Cerebellar cortex (tissue), 1 donor: Measurements from ENCODE around the gene PATL1.
"Not testable (repeated sequence)": the region's sequence is repeated elsewhere in the genome, so short reads cannot be mapped to it uniquely, and the experiment has no call there.

ENCODE experiments used
- DNase-seq: peaks from one replicate; pipeline ENCODE4 v3.0.0-alpha.2; 2015; ENCODE audit warnings: low spot score

The PATL1 gene

GRCh38 chr11:59668950-59669610, at the start of gene PATL1:
TSS of gene PATL1 (minus strand) at chr11:59669037. CDS start at chr11:59668895, 142 bp downstream.
- DNase-seq = peak; percentile 99

- DNase-seq = no peak
These were observed 47.2 kb upstream of the PATL1 start for GRCh38 chr11:59716051-59716450.

- DNase-seq = no peak
These were observed 44.9 kb upstream of the PATL1 start, which contains the start of gene OR10V1 for GRCh38 chr11:59713745-59714144. TSS of gene OR10V1 (minus strand) at chr11:59713845. CDS start at chr11:59713845, 0 bp downstream.

- DNase-seq = no peak
These were observed 41.5 kb upstream of the PATL1 start for GRCh38 chr11:59710136-59710847.

GRCh38 chr11:59708537-59708936, 39.7 kb upstream of the PATL1 start:
- DNase-seq = no peak

- no peak for DNase-seq
These were observed 38.5 kb upstream of the PATL1 start for GRCh38 chr11:59707371-59707770.

- DNase-seq = no peak
These were observed 37.9 kb upstream of the PATL1 start for GRCh38 chr11:59706518-59707285.

GRCh38 chr11:59705294-59705693, 36.5 kb upstream of the PATL1 start:
- DNase-seq = no peak

GRCh38 chr11:59703515-59703914, 34.7 kb upstream of the PATL1 start:
- DNase-seq = not testable (repeated sequence)

GRCh38 chr11:59700157-59700556, 31.3 kb upstream of the PATL1 start:
- not testable (repeated sequence) for DNase-seq

- DNase-seq = no peak
These were observed 29.7 kb upstream of the PATL1 start for GRCh38 chr11:59698506-59698905.

GRCh38 chr11:59692915-59693314, 24.1 kb upstream of the PATL1 start:
- DNase-seq = no peak

- DNase-seq = no peak
These were observed 22.3 kb upstream of the PATL1 start for GRCh38 chr11:59691156-59691555.

GRCh38 chr11:59689015-59689414, 20.2 kb upstream of the PATL1 start:
- DNase-seq = no peak

GRCh38 chr11:59681260-59681725, 12.5 kb upstream of the PATL1 start:
- not testable (repeated sequence) for DNase-seq

GRCh38 chr11:59680287-59681154, 11.7 kb upstream of the PATL1 start:
- DNase-seq = peak; percentile 75

- no peak for DNase-seq
These were observed 10.5 kb upstream of the PATL1 start for GRCh38 chr11:59679347-59679746.

- no peak for DNase-seq
These were observed 10.0 kb upstream of the PATL1 start for GRCh38 chr11:59678813-59679165.

- no peak for DNase-seq
These were observed 9.4 kb upstream of the PATL1 start for GRCh38 chr11:59678118-59678812.

- DNase-seq = no peak
These were observed 7.4 kb upstream of the PATL1 start for GRCh38 chr11:59676205-59676604.

GRCh38 chr11:59674291-59674690, 5.5 kb upstream of the PATL1 start:
- DNase-seq = no peak
